Fibroblast of lung (primary cell): Measurements from ENCODE around the gene TIMM22. TPM values are rescaled to one million over a fixed set of nuclear protein-coding genes. Genes with fewer than 3 reads are reported as not detected.

ENCODE experiments used
- DNase-seq, 2 donors: peaks; one replicate each; pipeline versions ENCODE4 v3.0.0 to v3.0.0-alpha.2; 2010; ENCODE audit warnings: low read depth in 2 of 2
- H2AFZ ChIP-seq: 2 replicates; pipeline ENCODE4 v1.5.1; 2012; ENCODE audit warnings: low read length, control low read depth, inconsistent platforms
- H3K27ac ChIP-seq: 2 replicates; pipeline ENCODE4 v1.5.1; 2011; ENCODE audit warnings: low read length, control low read depth; ENCODE audit not compliant: insufficient read depth
- H3K27me3 ChIP-seq: 2 replicates; pipeline ENCODE4 v1.5.1; 2011; ENCODE audit warnings: mild to moderate bottlenecking, low read length; ENCODE audit not compliant: control insufficient read depth, insufficient read depth
- H3K36me3 ChIP-seq: 2 replicates; pipeline ENCODE4 v1.5.1; 2011; ENCODE audit warnings: low read length; ENCODE audit not compliant: control insufficient read depth, insufficient read depth
- H3K4me1 ChIP-seq: 2 replicates; pipeline ENCODE4 v1.5.1; 2011; ENCODE audit warnings: low read length; ENCODE audit not compliant: control insufficient read depth, insufficient read depth; ENCODE audit errors: extremely low read depth
- H3K4me2 ChIP-seq: 2 replicates; pipeline ENCODE4 v1.5.1; 2011; ENCODE audit warnings: low read length, control low read depth; ENCODE audit not compliant: insufficient read depth; ENCODE audit errors: extremely low read depth
- H3K4me3 ChIP-seq, 4 experiments: fragments of 200-600 bp in 1 of 4; sonication (generic) in 1 of 4; replicated peaks in 1 of 4; 2 replicates each; pipeline ENCODE4 v1.5.1; 2011 to 2016; ENCODE audit warnings: low read length in 4 of 4, low read depth in 3 of 4, mild to moderate bottlenecking in 3 of 4, control low read depth in 2 of 4, inconsistent platforms in 1 of 4, mixed read lengths in 1 of 4; ENCODE audit not compliant: insufficient read depth in 1 of 4; ENCODE audit errors: control extremely low read depth in 1 of 4
- H3K79me2 ChIP-seq: 2 replicates; pipeline ENCODE4 v1.5.1; 2012; ENCODE audit warnings: mild to moderate bottlenecking, low read length, inconsistent platforms; ENCODE audit not compliant: control insufficient read depth, insufficient read depth
- H3K9ac ChIP-seq: 2 replicates; pipeline ENCODE4 v1.5.1; 2011; ENCODE audit warnings: mild to moderate bottlenecking, low read length, control low read depth; ENCODE audit not compliant: insufficient read depth
- H3K9me3 ChIP-seq: 2 replicates; pipeline ENCODE4 v1.5.1; 2012; ENCODE audit warnings: low read depth, low read length; ENCODE audit not compliant: control insufficient read depth, insufficient read depth
- H4K20me1 ChIP-seq: 2 replicates; pipeline ENCODE4 v1.5.1; 2011; ENCODE audit warnings: low read length; ENCODE audit not compliant: control insufficient read depth, insufficient read depth; ENCODE audit errors: extremely low read depth
- EZH2 ChIP-seq: IDR thresholded peaks from 2 replicates; pipeline ENCODE4 v1.5.1; 2012; ENCODE audit warnings: low read length, control low read depth, mild to moderate bottlenecking; ENCODE audit errors: missing control alignments
- polyA plus RNA-seq, 2 donors: library from polyadenylated mRNA; depleted of rRNA in 1 of 2; stranded (reverse) in 1 of 2; unstranded in 1 of 2; fragments of >200 nt; gene quantifications; 2 replicates each; pipeline ENCODE4 v1.2.1, GENCODE V29; 2011 to 2012; ENCODE audit warnings: missing spikeins in 1 of 2
- total RNA-seq: library from RNA; depleted of rRNA; stranded (reverse); fragments of >200 nt; gene quantifications from 2 replicates; pipeline ENCODE4 v1.2.1, GENCODE V29; 2014
- TF ChIP-seq, protein P1 (sequence below), 2 donors: IDR thresholded peaks in 1 of 2; conservative IDR thresholded peaks in 1 of 2; 1 replicate in 1 of 2; 2 replicates in 1 of 2; pipeline ENCODE4 v1.5.1; 2011 to 2012; ENCODE audit warnings: low read length in 2 of 2, control low read depth in 1 of 2, inconsistent platforms in 1 of 2, low read depth in 1 of 2, mild to moderate bottlenecking in 1 of 2

Gene TIMM22
- total and polyA plus RNA-seq, 2 donors (not counting 1 experiment from before 2014, with no cell fraction given): 13.4 to 17.4 TPM

- H3K27me3 ChIP-seq: no peaks in the 10 kb centered on the region
- no peak for DNase-seq
- H3K79me2 ChIP-seq: no peaks in the 10 kb centered on the region
- H3K4me3 ChIP-seq: no peak overlapping the region
- H3K4me1 ChIP-seq: no peaks in the 10 kb centered on the region
- no peaks in the 10 kb centered on the region for H3K36me3 ChIP-seq
- no peak overlapping the region for H3K27ac ChIP-seq
- H3K9me3 ChIP-seq: no peaks in the 10 kb centered on the region
- TF ChIP-seq, protein P1, sequence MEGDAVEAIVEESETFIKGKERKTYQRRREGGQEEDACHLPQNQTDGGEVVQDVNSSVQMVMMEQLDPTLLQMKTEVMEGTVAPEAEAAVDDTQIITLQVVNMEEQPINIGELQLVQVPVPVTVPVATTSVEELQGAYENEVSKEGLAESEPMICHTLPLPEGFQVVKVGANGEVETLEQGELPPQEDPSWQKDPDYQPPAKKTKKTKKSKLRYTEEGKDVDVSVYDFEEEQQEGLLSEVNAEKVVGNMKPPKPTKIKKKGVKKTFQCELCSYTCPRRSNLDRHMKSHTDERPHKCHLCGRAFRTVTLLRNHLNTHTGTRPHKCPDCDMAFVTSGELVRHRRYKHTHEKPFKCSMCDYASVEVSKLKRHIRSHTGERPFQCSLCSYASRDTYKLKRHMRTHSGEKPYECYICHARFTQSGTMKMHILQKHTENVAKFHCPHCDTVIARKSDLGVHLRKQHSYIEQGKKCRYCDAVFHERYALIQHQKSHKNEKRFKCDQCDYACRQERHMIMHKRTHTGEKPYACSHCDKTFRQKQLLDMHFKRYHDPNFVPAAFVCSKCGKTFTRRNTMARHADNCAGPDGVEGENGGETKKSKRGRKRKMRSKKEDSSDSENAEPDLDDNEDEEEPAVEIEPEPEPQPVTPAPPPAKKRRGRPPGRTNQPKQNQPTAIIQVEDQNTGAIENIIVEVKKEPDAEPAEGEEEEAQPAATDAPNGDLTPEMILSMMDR (conservative IDR thresholded peaks at IDR 0.05 in 1 of 2, IDR thresholded peaks at IDR 0.05 in 1 of 2; ENCODE audit: low read depth in 1 of 2, low read length in 2 of 2): no peak
- no peak for TF ChIP-seq EZH2
- no peak overlapping the region for H3K4me2 ChIP-seq
- no peak overlapping the region for H2AFZ ChIP-seq
- no peak overlapping the region for H3K9ac ChIP-seq
- H4K20me1 ChIP-seq: no peaks in the 10 kb centered on the region
Observed at GRCh38 chr17:986322-986929, 10.5 kb upstream of the TIMM22 start.

GRCh38 chr17:987931-988330 lies 9.0 kb upstream of the TIMM22 start:
- no peaks in the 10 kb centered on the region for H3K36me3 ChIP-seq
- TF ChIP-seq, protein P1 (conservative IDR thresholded peaks at IDR 0.05 in 1 of 2, IDR thresholded peaks at IDR 0.05 in 1 of 2; ENCODE audit: low read depth in 1 of 2, low read length in 2 of 2): no peak
- TF ChIP-seq EZH2: no peak
- no peaks in the 10 kb centered on the region for H3K79me2 ChIP-seq
- no peaks in the 10 kb centered on the region for H3K27me3 ChIP-seq
- no peak overlapping the region for H3K27ac ChIP-seq
- H3K9ac ChIP-seq: no peak overlapping the region
- no peak overlapping the region for H3K4me3 ChIP-seq
- no peaks in the 10 kb centered on the region for H3K9me3 ChIP-seq
- no peak overlapping the region for H3K4me2 ChIP-seq
- no peaks in the 10 kb centered on the region for H3K4me1 ChIP-seq
- H4K20me1 ChIP-seq: no peaks in the 10 kb centered on the region
- DNase-seq: no peak
- H2AFZ ChIP-seq: no peak overlapping the region

DNA sequence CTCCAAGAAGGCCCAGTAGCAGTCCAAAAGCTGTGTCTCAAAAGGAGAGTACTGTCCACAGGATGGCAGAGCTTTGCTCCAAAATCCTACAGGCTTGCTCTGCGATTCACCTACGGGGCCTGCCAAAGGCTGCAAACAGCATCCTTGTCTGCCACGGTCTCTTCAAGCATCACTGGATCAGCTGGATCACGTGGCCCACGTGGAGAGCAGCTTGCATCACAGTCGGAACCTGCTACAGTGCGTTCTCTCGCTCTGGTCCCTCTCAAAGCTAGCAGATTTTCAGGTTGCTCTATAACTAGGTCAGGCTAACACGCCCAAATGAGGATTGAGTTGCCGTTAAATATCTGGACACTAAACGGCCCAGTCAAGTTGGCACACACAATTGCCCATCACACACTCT lies 8.4 kb upstream of the TIMM22 start:
- H3K4me3 ChIP-seq: no peak overlapping the region
- H3K79me2 ChIP-seq: no peaks in the 10 kb centered on the region
- no peaks in the 10 kb centered on the region for H3K4me1 ChIP-seq
- DNase-seq: no peak
- no peaks in the 10 kb centered on the region for H3K27me3 ChIP-seq
- no peaks in the 10 kb centered on the region for H4K20me1 ChIP-seq
- no peak overlapping the region for H3K4me2 ChIP-seq
- no peak for TF ChIP-seq EZH2
- TF ChIP-seq, protein P1 (conservative IDR thresholded peaks at IDR 0.05 in 1 of 2, IDR thresholded peaks at IDR 0.05 in 1 of 2; ENCODE audit: low read depth in 1 of 2, low read length in 2 of 2): no peak
- no peak overlapping the region for H3K9ac ChIP-seq
- H3K27ac ChIP-seq: no peak overlapping the region
- H2AFZ ChIP-seq: no peak overlapping the region
- no peaks in the 10 kb centered on the region for H3K9me3 ChIP-seq
- no peaks in the 10 kb centered on the region for H3K36me3 ChIP-seq
